NT2/D1 (cell line): Measurements from ENCODE around the gene PDE9A.

Experiments
- DNase-seq: peaks from one replicate; pipeline ENCODE4 v3.0.0-alpha.2; 2011; ENCODE audit warnings: low read depth, low spot score
- H3K27me3 ChIP-seq: 2 replicates; pipeline ENCODE4 v1.6.0; 2011; ENCODE audit warnings: mild to moderate bottlenecking; ENCODE audit not compliant: insufficient read length, insufficient read depth
- H3K36me3 ChIP-seq: 2 replicates; pipeline ENCODE4 v1.6.1; 2011; ENCODE audit warnings: mild to moderate bottlenecking, low read length, mixed read lengths; ENCODE audit not compliant: insufficient read depth, insufficient read length
- H3K4me1 ChIP-seq: 2 replicates; pipeline ENCODE4 v1.5.1; 2011; ENCODE audit not compliant: insufficient read depth, insufficient read length
- H3K4me3 ChIP-seq: 2 replicates; pipeline ENCODE4 v1.5.1; 2011; ENCODE audit warnings: low read depth; ENCODE audit not compliant: insufficient read length
- H3K9ac ChIP-seq: 2 replicates; pipeline ENCODE4 v1.6.0; 2011; ENCODE audit warnings: low read depth; ENCODE audit not compliant: insufficient read length
- H3K9me3 ChIP-seq: 2 replicates; pipeline ENCODE4 v1.5.1; 2011; ENCODE audit warnings: mild to moderate bottlenecking, low read length; ENCODE audit not compliant: insufficient read depth
- SUZ12 ChIP-seq: IDR thresholded peaks from 2 replicates; pipeline ENCODE4 v1.6.1; 2011; ENCODE audit not compliant: insufficient read length, insufficient read depth; ENCODE audit errors: extremely low read depth
- YY1 ChIP-seq: IDR thresholded peaks from 2 replicates; pipeline ENCODE4 v1.6.1; 2011; ENCODE audit not compliant: insufficient read length, insufficient read depth
- ZNF274 ChIP-seq: IDR thresholded peaks from 2 replicates; pipeline ENCODE4 v1.6.1; 2011; ENCODE audit warnings: mild to moderate bottlenecking, low read depth, low read length

PDE9A gene

GRCh38 chr21:42654913-42655795, 1.7 kb downstream of the PDE9A start:
- no peak for DNase-seq
- peak overlapping the region; percentile 81 for H3K9ac ChIP-seq
- peak overlapping the region; percentile 83 for H3K4me3 ChIP-seq
- no peaks in the 10 kb centered on the region for H3K9me3 ChIP-seq
- peaks cover 41% of the 10 kb centered on the region for H3K36me3 ChIP-seq
- peaks cover 59% of the 10 kb centered on the region for H3K4me1 ChIP-seq
- no peaks in the 10 kb centered on the region for H3K27me3 ChIP-seq
- no peak for TF ChIP-seq YY1
- no peak for TF ChIP-seq ZNF274
- TF ChIP-seq SUZ12 = no peak

GRCh38 chr21:42655796-42656770, 2.7 kb downstream of the PDE9A start:
- peak overlapping the region; percentile 25 for H3K4me3 ChIP-seq
- peaks cover 41% of the 10 kb centered on the region for H3K36me3 ChIP-seq
- no peak for DNase-seq
- H3K9me3 ChIP-seq = no peaks in the 10 kb centered on the region
- H3K4me1 ChIP-seq = peaks cover 59% of the 10 kb centered on the region
- peak overlapping the region; percentile 78 for H3K9ac ChIP-seq
- TF ChIP-seq ZNF274 (no peak), YY1 (no peak), SUZ12 (no peak)
- no peaks in the 10 kb centered on the region for H3K27me3 ChIP-seq

- peaks cover 56% of the 10 kb centered on the region for H3K4me1 ChIP-seq
- DNase-seq = no peak
- H3K4me3 ChIP-seq = no peak overlapping the region
- H3K9ac ChIP-seq = peak overlapping the region; percentile 54
- H3K27me3 ChIP-seq = no peaks in the 10 kb centered on the region
- H3K36me3 ChIP-seq = peaks cover 47% of the 10 kb centered on the region
- H3K9me3 ChIP-seq = no peaks in the 10 kb centered on the region
- no peak for TF ChIP-seq SUZ12
- TF ChIP-seq YY1 = no peak
- TF ChIP-seq ZNF274 = no peak
Observed at GRCh38 chr21:42656872-42657271, 3.5 kb downstream of the PDE9A start.

GRCh38 chr21:42657676-42658319, 4.4 kb downstream of the PDE9A start:
- TF ChIP-seq SUZ12 (no peak), ZNF274 (no peak), YY1 (no peak)
- H3K4me1 ChIP-seq = peaks cover 54% of the 10 kb centered on the region
- H3K9ac ChIP-seq = peak overlapping the region; percentile 54
- no peak for DNase-seq
- no peaks in the 10 kb centered on the region for H3K9me3 ChIP-seq
- no peaks in the 10 kb centered on the region for H3K27me3 ChIP-seq
- H3K4me3 ChIP-seq = no peak overlapping the region
- peaks cover 55% of the 10 kb centered on the region for H3K36me3 ChIP-seq

GRCh38 chr21:42658320-42659105, 5.1 kb downstream of the PDE9A start:
- Histone ChIP-seq H3K27me3 (no peaks in the 10 kb centered on the region), H3K36me3 (peaks cover 62% of the 10 kb centered on the region), H3K4me3 (no peak overlapping the region), H3K4me1 (peaks cover 59% of the 10 kb centered on the region), H3K9ac (no peak overlapping the region), H3K9me3 (no peaks in the 10 kb centered on the region)
- no peak for TF ChIP-seq ZNF274
- TF ChIP-seq YY1 = no peak
- TF ChIP-seq SUZ12 = no peak
- no peak for DNase-seq

GRCh38 chr21:42659416-42660117, 6.1 kb downstream of the PDE9A start:
- DNase-seq = no peak

More at GRCh38 chr21:42659416-42660117, 6.1 kb downstream of the PDE9A start:
- H3K4me1 ChIP-seq = peaks cover 65% of the 10 kb centered on the region
- H3K9ac ChIP-seq = peak overlapping the region; percentile 12
- H3K4me3 ChIP-seq = no peak overlapping the region
- TF ChIP-seq SUZ12 (no peak), YY1 (no peak), ZNF274 (no peak)
- H3K27me3 ChIP-seq = no peaks in the 10 kb centered on the region
- no peaks in the 10 kb centered on the region for H3K9me3 ChIP-seq
- peaks cover 70% of the 10 kb centered on the region for H3K36me3 ChIP-seq
